H1 (cell line): ENCODE results near the gene ADGRA3. TPM values are rescaled to one million over a fixed set of nuclear protein-coding genes. Genes with fewer than 3 reads are reported as not detected.

Source experiments
- CTCF ChIA-PET: fragments of 300-600 bp; sonication (Branson Sonifier 250); formaldehyde crosslinking; loops from one replicate; lab custom pipeline; 2021; ENCODE audit not compliant: partially characterized antibody; lab: Charles Lee
- POLR2A ChIA-PET: fragments of 300-600 bp; sonication (Branson Sonifier 250); formaldehyde crosslinking; loops from one replicate; lab custom pipeline; 2021; ENCODE audit warnings: inconsistent platforms; ENCODE audit not compliant: partially characterized antibody; lab: Charles Lee
- DNase-seq, 2 experiments: peaks; one replicate each; pipeline versions ENCODE4 v3.0.0 to v3.0.0-alpha.2; 2010 to 2022; ENCODE audit warnings: low spot score in 2 of 2, low read depth in 1 of 2, mixed read lengths in 1 of 2
- FAIRE-seq: peaks from 2 replicates; lab custom pipeline; 2011; peaks lifted over from hg19 to GRCh38; lab: Jason Lieb, UNC
- H2AFZ ChIP-seq: 2 replicates; pipeline ENCODE4 v1.8.1; 2012; ENCODE audit warnings: low read length, inconsistent platforms
- H2AK5ac ChIP-seq: 2 replicates; pipeline ENCODE4 v1.6.1; 2013; ENCODE audit warnings: low read depth, low read length
- H2BK120ac ChIP-seq: replicated peaks from 2 replicates; pipeline ENCODE3; 2013; ENCODE audit warnings: low read depth, low read length, inconsistent platforms
- H2BK12ac ChIP-seq: 2 replicates; pipeline ENCODE4 v1.6.1; 2013; ENCODE audit warnings: low read depth, low read length
- H2BK15ac ChIP-seq: 2 replicates; pipeline ENCODE4 v1.6.1; 2013; ENCODE audit warnings: low read length
- H2BK20ac ChIP-seq: 2 replicates; pipeline ENCODE4 v1.6.1; 2013; ENCODE audit warnings: low read length
- H2BK5ac ChIP-seq: 2 replicates; pipeline ENCODE4 v1.6.1; 2013; ENCODE audit warnings: low read depth, low read length
- H3K14ac ChIP-seq: 2 replicates; pipeline ENCODE4 v1.6.1; 2013; ENCODE audit warnings: inconsistent platforms; ENCODE audit not compliant: insufficient read length
- H3K18ac ChIP-seq: 2 replicates; pipeline ENCODE4 v1.6.1; 2013; ENCODE audit warnings: low read length; ENCODE audit errors: extremely low read depth
- H3K23ac ChIP-seq: 2 replicates; pipeline ENCODE4 v1.6.1; 2013; ENCODE audit warnings: inconsistent platforms; ENCODE audit not compliant: insufficient read length
- H3K23me2 ChIP-seq: 2 replicates; pipeline ENCODE4 v1.6.1; 2013; ENCODE audit warnings: low read depth, low read length
- H3K27ac ChIP-seq: 2 replicates; pipeline ENCODE4 v1.6.1; 2011; ENCODE audit warnings: low read depth, low read length, inconsistent platforms
- H3K27me3 ChIP-seq, 4 experiments: replicated peaks in 1 of 4; 1 replicate in 1 of 4; 2 replicates in 3 of 4; pipeline versions ENCODE4 v1.6.1 to v1.8.1; 2011 to 2013; ENCODE audit warnings: low read length in 3 of 4, mild to moderate bottlenecking in 3 of 4, inconsistent platforms in 2 of 4, mixed read lengths in 2 of 4, moderate library complexity in 1 of 4; ENCODE audit not compliant: control insufficient read depth in 3 of 4, insufficient read depth in 3 of 4; ENCODE audit errors: extremely low read depth in 1 of 4
- H3K36me3 ChIP-seq, 4 experiments: 2 replicates each; pipeline versions ENCODE4 v1.6.1 to v1.8.1; 2011 to 2013; ENCODE audit warnings: mild to moderate bottlenecking in 4 of 4, low read length in 3 of 4, moderate library complexity in 2 of 4, control low read depth in 1 of 4, inconsistent platforms in 1 of 4; ENCODE audit not compliant: insufficient read depth in 4 of 4, control insufficient read depth in 2 of 4
- H3K4ac ChIP-seq: replicated peaks from 2 replicates; pipeline ENCODE3; 2013; ENCODE audit warnings: low read length, low read depth, mixed read lengths, inconsistent platforms; ENCODE audit not compliant: insufficient read length
- H3K4me1 ChIP-seq, 4 experiments: replicated peaks in 1 of 4; 1 replicate in 1 of 4; 2 replicates in 3 of 4; pipeline versions ENCODE4 v1.6.1 to v1.8.1; 2011 to 2013; ENCODE audit warnings: low read length in 3 of 4, inconsistent platforms in 2 of 4, mixed read lengths in 1 of 4; ENCODE audit not compliant: insufficient read depth in 4 of 4, control insufficient read depth in 3 of 4
- H3K4me2 ChIP-seq, 2 experiments: 2 replicates each; pipeline versions ENCODE4 v1.6.1 to v1.8.1; 2011 to 2013; ENCODE audit warnings: low read depth in 2 of 2, low read length in 2 of 2, control low read depth in 1 of 2, inconsistent platforms in 1 of 2, mild to moderate bottlenecking in 1 of 2; ENCODE audit not compliant: insufficient read depth in 1 of 2
- H3K4me3 ChIP-seq, 4 experiments: fragments of 200-600, 300-600 bp in 1 of 4; sonication (generic), shearing (Covaris generic), sonication (Bioruptor Twin) in 1 of 4; 2 replicates each; pipeline versions ENCODE4 v1.5.1 to v1.8.1; 2011 to 2016; ENCODE audit warnings: low read length in 4 of 4, low read depth in 3 of 4, control low read depth in 2 of 4, inconsistent platforms in 2 of 4, mild to moderate bottlenecking in 2 of 4, mixed read lengths in 1 of 4, moderate library complexity in 1 of 4; ENCODE audit not compliant: insufficient read depth in 2 of 4; ENCODE audit errors: extremely low read depth in 1 of 4
- H3K56ac ChIP-seq: replicated peaks from 2 replicates; pipeline ENCODE3; 2013; ENCODE audit warnings: low read depth, mild to moderate bottlenecking, mixed read lengths, low read length, inconsistent platforms; ENCODE audit not compliant: insufficient read length
- H3K79me1 ChIP-seq: 2 replicates; pipeline ENCODE4 v1.6.1; 2013; ENCODE audit warnings: low read depth, low read length, control low read depth
- H3K79me2 ChIP-seq, 2 experiments: 2 replicates each; pipeline versions ENCODE4 v1.6.1 to v1.8.1; 2012 to 2013; ENCODE audit warnings: low read length in 2 of 2, mild to moderate bottlenecking in 2 of 2, inconsistent platforms in 1 of 2; ENCODE audit not compliant: insufficient read depth in 2 of 2, control insufficient read depth in 1 of 2
- H3K9ac ChIP-seq, 4 experiments: replicated peaks in 1 of 4; 1 replicate in 1 of 4; 2 replicates in 3 of 4; pipeline versions ENCODE4 v1.6.1 to v1.8.1; 2011 to 2013; ENCODE audit warnings: low read depth in 3 of 4, low read length in 3 of 4, control low read depth in 2 of 4, mild to moderate bottlenecking in 2 of 4, moderate library complexity in 2 of 4, inconsistent platforms in 1 of 4; ENCODE audit errors: extremely low read depth in 1 of 4
- H3K9me3 ChIP-seq, 2 experiments: 2 replicates each; pipeline versions ENCODE4 v1.6.1 to v1.8.1; 2012 to 2013; ENCODE audit warnings: mild to moderate bottlenecking in 2 of 2, moderate library complexity in 2 of 2, control low read depth in 1 of 2, inconsistent platforms in 1 of 2, low read depth in 1 of 2, low read length in 1 of 2, mixed read lengths in 1 of 2; ENCODE audit not compliant: insufficient read depth in 2 of 2
- H4K20me1 ChIP-seq, 2 experiments: replicated peaks in 1 of 2; 2 replicates each; pipeline versions ENCODE3 to v1.8.1; 2011 to 2013; ENCODE audit warnings: inconsistent platforms in 2 of 2, low read length in 2 of 2, mild to moderate bottlenecking in 1 of 2; ENCODE audit not compliant: insufficient read depth in 2 of 2, control insufficient read depth in 1 of 2
- H4K5ac ChIP-seq: 2 replicates; pipeline ENCODE4 v1.6.1; 2013; ENCODE audit warnings: low read length, low read depth, mixed read lengths, inconsistent platforms; ENCODE audit not compliant: insufficient read length
- H4K8ac ChIP-seq: 2 replicates; pipeline ENCODE4 v1.8.0; 2013; ENCODE audit warnings: mild to moderate bottlenecking, moderate library complexity, low read length, inconsistent platforms; ENCODE audit not compliant: insufficient read depth; ENCODE audit errors: extremely low read depth
- H4K91ac ChIP-seq: replicated peaks from 2 replicates; pipeline ENCODE3; 2013; ENCODE audit warnings: low read length, mixed read lengths, inconsistent platforms; ENCODE audit not compliant: insufficient read length
- CTCF ChIP-seq, 3 experiments: IDR thresholded peaks; 1 replicate in 2 of 3; 2 replicates in 1 of 3; pipeline versions ENCODE4 v1.5.1 to v1.6.1; 2011; ENCODE audit warnings: low read length in 3 of 3, mild to moderate bottlenecking in 3 of 3, inconsistent platforms in 2 of 3, low read depth in 1 of 3, moderate library complexity in 1 of 3; ENCODE audit not compliant: insufficient read depth in 1 of 3; ENCODE audit errors: control extremely low read depth in 1 of 3
- FOSL1 ChIP-seq: IDR thresholded peaks from 2 replicates; pipeline ENCODE4 v1.6.1; 2011; ENCODE audit warnings: mild to moderate bottlenecking, low read depth, low read length, moderate library complexity; ENCODE audit not compliant: insufficient read depth
- KDM4A ChIP-seq: IDR thresholded peaks from one replicate; pipeline ENCODE4 v1.7.1; 2012; ENCODE audit warnings: low read depth, mild to moderate bottlenecking, moderate library complexity, low read length, inconsistent platforms; ENCODE audit not compliant: severe bottlenecking
- RAD21 ChIP-seq, 2 experiments: IDR thresholded peaks in 1 of 2; conservative IDR thresholded peaks in 1 of 2; 2 replicates each; pipeline ENCODE4 v1.6.1; 2011; ENCODE audit warnings: low read depth in 2 of 2, low read length in 2 of 2, improper control_type of control experiment in 1 of 2, inconsistent platforms in 1 of 2, mild to moderate bottlenecking in 1 of 2, moderate library complexity in 1 of 2
- SIX5 ChIP-seq: IDR thresholded peaks from 2 replicates; pipeline ENCODE4 v1.6.1; 2011; ENCODE audit warnings: mild to moderate bottlenecking, low read depth, low read length
- TCF12 ChIP-seq: IDR thresholded peaks from 2 replicates; pipeline ENCODE4 v1.6.1; 2011; ENCODE audit warnings: low read depth, mild to moderate bottlenecking, low read length
- WGBS, 2 experiments: shearing (Covaris generic) in 1 of 2; methylation state at CpG; one replicate each; pipeline versions ENCODE4 v1.1.6 to v1.1.7; 2013 to 2015; ENCODE audit warnings: low lambda C conversion rate in 2 of 2, mixed read lengths in 2 of 2, inconsistent platforms in 1 of 2, low coverage in 1 of 2, missing lambda C conversion rate in 1 of 2; ENCODE audit not compliant: insufficient replicate concordance in 2 of 2, insufficient coverage in 1 of 2, insufficient read length in 1 of 2; ENCODE audit errors: extremely low coverage in 1 of 2, missing lambda C conversion rate in 1 of 2; 5-methylcytosine and 5-hydroxymethylcytosine counted together
- polyA plus RNA-seq, 7 experiments: library from polyadenylated mRNA; depleted of rRNA in 3 of 7; stranded (reverse) in 5 of 7; unstranded in 2 of 7; fragments of >200 nt in 5 of 7; fragments of 200-250 nt in 2 of 7; gene quantifications; 1 replicate in 5 of 7; 2 replicates in 1 of 7; 4 replicates in 1 of 7; pipeline versions ENCODE4 v1.2.1 to v1.2.3, GENCODE V29; 2011 to 2013; ENCODE audit warnings: missing spikeins in 2 of 7, mixed read lengths in 2 of 7
- total RNA-seq: library from RNA; stranded (reverse); fragmentation: NEBNext Ultra II Directional; extraction: Animal tissue kit (Norgen Biotek cat#: 25700); gene quantifications from 2 replicates; pipeline ENCODE4 v1.2.1, GENCODE V29; 2021

ADGRA3 gene
- total and polyA plus RNA-seq, 2 of the 8 experiments (the other 6 are each of a cell fraction or from before 2014, with no cell fraction given), result 31.5 to 63.0 TPM

GRCh38 chr4:22389240-22389870 lies 126.5 kb downstream of the ADGRA3 start:
- DNase-seq, result peak in 1 of 2 experiments; percentile 27
- no peaks in the 10 kb centered on the region for H3K79me1 ChIP-seq

More at GRCh38 chr4:22389240-22389870, 126.5 kb downstream of the ADGRA3 start:
- WGBS, 2 experiments, result 60% methylated on average over 3 of the region's 3 CpGs; no CpG with 5 or more reads in 1 of the 2 experiments
- H2BK20ac ChIP-seq, result no peak overlapping the region
- no peak overlapping the region for H3K23ac ChIP-seq
- peaks cover 6 to 34% (median 20%) of the 10 kb centered on the region in 4 experiments; a peak in 6 of 8 replicates for H3K36me3 ChIP-seq
- no peak overlapping the region for H2BK120ac ChIP-seq
- no peak overlapping the region for H3K14ac ChIP-seq
- H3K23me2 ChIP-seq, result no peaks in the 10 kb centered on the region
- no peak overlapping the region for H3K9ac ChIP-seq
- TF ChIP-seq KDM4A (no peak), CTCF (IDR thresholded peaks at IDR 0.05; ENCODE audit: control extremely low read depth in 1 of 3, insufficient read depth in 1 of 3, low read depth in 1 of 3, low read length in 3 of 3) (peak in 2 of 3 experiments; percentile 71 to 82; a peak in 3 of 4 replicates), FOSL1 (no peak), RAD21 (IDR thresholded peaks at IDR 0.05 in 1 of 2, conservative IDR thresholded peaks at IDR 0.05 in 1 of 2; ENCODE audit: low read depth in 2 of 2, low read length in 2 of 2) (peak; percentile 91 to 92), TCF12 (no peak), SIX5 (no peak)
- CTCF ChIA-PET, result interaction anchor here (0.6 to 6.8 kb wide), 57 partner anchors 8 to 1194 kb away, joined by 3 to 104 read pairs (median 4); partner anchors contain the start of genes GBA3 and KCNIP4
- H3K56ac ChIP-seq, result no peak overlapping the region
- no peak overlapping the region for H2BK12ac ChIP-seq
- H3K27ac ChIP-seq, result no peak overlapping the region
- H3K18ac ChIP-seq, result no peak overlapping the region
- no peak overlapping the region for H3K4me3 ChIP-seq
- no peak overlapping the region for H2AFZ ChIP-seq
- peaks cover 0 to 2% of the 10 kb centered on the region in 2 experiments for H4K20me1 ChIP-seq
- H3K4ac ChIP-seq, result no peak overlapping the region
- no peak overlapping the region for H2BK15ac ChIP-seq
- no peaks in the 10 kb centered on the region for H3K79me2 ChIP-seq
- POLR2A ChIA-PET, result interaction anchor here (0.9 kb wide), 2 partner anchors 9 to 291 kb away, joined by 3 read pairs; no protein-coding TSS in a partner anchor
- no peak overlapping the region for H4K5ac ChIP-seq
- H3K27me3 ChIP-seq, result no peaks in the 10 kb centered on the region
- no peak overlapping the region for H2AK5ac ChIP-seq
- H4K8ac ChIP-seq, result no peak overlapping the region
- H4K91ac ChIP-seq, result no peak overlapping the region
- H3K4me2 ChIP-seq, result no peak overlapping the region
- no peaks in the 10 kb centered on the region for H3K4me1 ChIP-seq
- no peaks in the 10 kb centered on the region for H3K9me3 ChIP-seq
- no peak overlapping the region for H2BK5ac ChIP-seq
- FAIRE-seq, result peak; percentile 70
